Endodermal cell (in vitro differentiated cells): Measurements from ENCODE around the gene CDH13. TPM values are rescaled to one million over a fixed set of nuclear protein-coding genes. Genes with fewer than 3 reads are reported as not detected.

Source experiments
- DNase-seq: peaks from one replicate; pipeline ENCODE4 v3.0.0-alpha.2; 2017
- H3K27ac ChIP-seq: 2 replicates; pipeline ENCODE4 v1.5.1; 2013; ENCODE audit warnings: mild to moderate bottlenecking, low read depth, low read length, moderate library complexity
- H3K27me3 ChIP-seq: 2 replicates; pipeline ENCODE4 v1.6.1; 2013; ENCODE audit warnings: mild to moderate bottlenecking, low read length, moderate library complexity; ENCODE audit not compliant: insufficient read depth, control insufficient read depth, poor library complexity, severe bottlenecking
- H3K36me3 ChIP-seq: 2 replicates; pipeline ENCODE4 v1.7.0; 2013; ENCODE audit warnings: mild to moderate bottlenecking, low read length, moderate library complexity; ENCODE audit not compliant: control insufficient read depth, insufficient read depth
- H3K4me1 ChIP-seq: one replicate; pipeline ENCODE4 v1.7.0; 2013; ENCODE audit warnings: low read length; ENCODE audit not compliant: control insufficient read depth, insufficient read depth
- H3K4me3 ChIP-seq: 2 replicates; pipeline ENCODE4 v1.5.1; 2013; ENCODE audit warnings: mild to moderate bottlenecking, low read length, moderate library complexity
- H3K9ac ChIP-seq: 2 replicates; pipeline ENCODE4 v1.6.1; 2013; ENCODE audit warnings: mild to moderate bottlenecking, low read length, moderate library complexity; ENCODE audit not compliant: poor library complexity, severe bottlenecking; ENCODE audit errors: extremely low read depth
- H3K9me3 ChIP-seq: 2 replicates; pipeline ENCODE4 v1.6.1; 2013; ENCODE audit warnings: mild to moderate bottlenecking, low read length, moderate library complexity; ENCODE audit not compliant: control insufficient read depth
- H3K27ac Mint-ChIP-seq: 2 replicates; pipeline ENCODE4 v1.8.0; 2020; ENCODE audit warnings: mixed read lengths
- H3K27me3 Mint-ChIP-seq: 2 replicates; pipeline ENCODE4 v1.8.0; 2021; ENCODE audit warnings: mild to moderate bottlenecking, mixed read lengths; ENCODE audit not compliant: insufficient read depth
- H3K36me3 Mint-ChIP-seq: 2 replicates; pipeline ENCODE4 v1.8.0; 2020; ENCODE audit warnings: low read depth, mixed read lengths
- H3K4me1 Mint-ChIP-seq: 2 replicates; pipeline ENCODE4 v1.8.0; 2020; ENCODE audit warnings: mixed read lengths
- H3K4me3 Mint-ChIP-seq: 2 replicates; pipeline ENCODE4 v1.8.0; 2020; ENCODE audit warnings: mild to moderate bottlenecking, moderate library complexity, mixed read lengths
- H3K9me3 Mint-ChIP-seq: 2 replicates; pipeline ENCODE4 v1.8.0; 2020; ENCODE audit warnings: mild to moderate bottlenecking, mixed read lengths
- CTCF ChIP-seq: fragments of 200-600 bp; sonication (generic); conservative IDR thresholded peaks from 2 replicates; pipeline ENCODE4 v1.5.0; 2021; ENCODE audit warnings: antibody characterized with exemption, mild to moderate bottlenecking
- WGBS, 2 experiments: methylation state at CpG; one replicate each; pipeline versions ENCODE4 v1.1.5 to v1.1.7; 2013; ENCODE audit warnings: missing lambda C conversion rate in 2 of 2, mixed read lengths in 1 of 2; ENCODE audit not compliant: insufficient coverage in 1 of 2, insufficient read length in 1 of 2; 5-methylcytosine and 5-hydroxymethylcytosine counted together
- total RNA-seq, 2 donors: library from RNA; stranded (reverse); fragmentation: NEBNext Ultra II Directional in 1 of 2; extraction: Animal tissue kit (Norgen Biotek cat#: 25700) in 1 of 2; gene quantifications; 2 replicates in 1 of 2; 3 replicates in 1 of 2; pipeline ENCODE4 v1.2.1, GENCODE V29; 2021

CDH13 gene
- total RNA-seq, 2 donors from 2014 or later, result 0.86 to 1.8 TPM

GRCh38 chr16:83724585-83724984 is 1097.8 kb downstream of the CDH13 start:
- 89% methylated on average over 2 of the region's 2 CpGs; no CpG with 5 or more reads in 1 of the 2 experiments for WGBS, 2 experiments

GRCh38 chr16:83725313-83725712 is 1098.5 kb downstream of the CDH13 start:
- no peaks in the 10 kb centered on the region for H3K4me1 Mint-ChIP-seq
- H3K9ac ChIP-seq, result no peak overlapping the region
- H3K4me3 ChIP-seq, result no peak overlapping the region
- no peaks in the 10 kb centered on the region for H3K9me3 ChIP-seq
- no peaks in the 10 kb centered on the region for H3K36me3 ChIP-seq
- H3K4me3 Mint-ChIP-seq, result no peak overlapping the region
- H3K27me3 ChIP-seq, result no peaks in the 10 kb centered on the region
- no peaks in the 10 kb centered on the region for H3K36me3 Mint-ChIP-seq
- H3K27me3 Mint-ChIP-seq, result peaks cover 3% of the 10 kb centered on the region
- no peaks in the 10 kb centered on the region for H3K9me3 Mint-ChIP-seq
- WGBS, 2 experiments, result 90 to 92% methylated on average over 9 of the region's 9 CpGs
- no peaks in the 10 kb centered on the region for H3K4me1 ChIP-seq
- DNase-seq, result no peak
- no peak overlapping the region for H3K27ac Mint-ChIP-seq
- no peak overlapping the region for H3K27ac ChIP-seq
- no peak for TF ChIP-seq CTCF

More at GRCh38 chr16:83724585-83724984, 1097.8 kb downstream of the CDH13 start:
- no peaks in the 10 kb centered on the region for H3K9me3 Mint-ChIP-seq
- Histone ChIP-seq H3K9me3 (no peaks in the 10 kb centered on the region), H3K4me3 (no peak overlapping the region), H3K36me3 (no peaks in the 10 kb centered on the region), H3K4me1 (no peaks in the 10 kb centered on the region), H3K27ac (no peak overlapping the region), H3K9ac (no peak overlapping the region), H3K27me3 (no peaks in the 10 kb centered on the region)
- no peaks in the 10 kb centered on the region for H3K4me1 Mint-ChIP-seq
- H3K27ac Mint-ChIP-seq, result no peak overlapping the region
- no peak for DNase-seq
- TF ChIP-seq CTCF, result no peak
- H3K27me3 Mint-ChIP-seq, result peaks cover 3% of the 10 kb centered on the region
- no peak overlapping the region for H3K4me3 Mint-ChIP-seq
- no peaks in the 10 kb centered on the region for H3K36me3 Mint-ChIP-seq

GRCh38 chr16:83727018-83727417 is 1100.2 kb downstream of the CDH13 start:
- Histone ChIP-seq H3K36me3 (no peaks in the 10 kb centered on the region), H3K9ac (no peak overlapping the region), H3K27me3 (no peaks in the 10 kb centered on the region), H3K27ac (no peak overlapping the region), H3K4me3 (no peak overlapping the region), H3K4me1 (no peaks in the 10 kb centered on the region), H3K9me3 (peaks cover 5% of the 10 kb centered on the region)
- no peaks in the 10 kb centered on the region for H3K27me3 Mint-ChIP-seq
- no peak for DNase-seq
- TF ChIP-seq CTCF, result no peak
- 93 to 94% methylated on average over 10 of the region's 10 CpGs for WGBS, 2 experiments
- H3K9me3 Mint-ChIP-seq, result peaks cover 4% of the 10 kb centered on the region
- H3K27ac Mint-ChIP-seq, result no peak overlapping the region
- no peaks in the 10 kb centered on the region for H3K36me3 Mint-ChIP-seq
- H3K4me3 Mint-ChIP-seq, result no peak overlapping the region
- no peaks in the 10 kb centered on the region for H3K4me1 Mint-ChIP-seq
